ENCODE results near the gene TBX20. TPM values are rescaled to one million over a fixed set of nuclear protein-coding genes. Genes with fewer than 3 reads are reported as not detected.

The TBX20 gene
- total and polyA plus RNA-seq, 12 donors, result 3.5 to 186 (median 111) TPM

GRCh38 chr7:35268953-35269352, 15.1 kb upstream of the TBX20 start:
- H3K27ac ChIP-seq, result no peak overlapping the region
- DNase-seq (no peak), ATAC-seq (no peak)
- peaks cover 0 to 14% (median 0%) of the 10 kb centered on the region in 7 donors for H3K27me3 ChIP-seq
- no peak overlapping the region for H3K4me3 ChIP-seq
- intact Hi-C loops (cut with DNase I), result loop anchor here in 1 of 10 donors (10.0 kb wide), 1 partner anchor 256 kb away; no protein-coding TSS in a partner anchor
- peaks cover 0 to 6% (median 1%) of the 10 kb centered on the region in 9 donors for H3K4me1 ChIP-seq
- 54 to 67% methylated on average over 5 of the region's 5 CpGs for WGBS, 2 donors
- no peaks in the 10 kb centered on the region for H3K36me3 ChIP-seq
- no peak for TF ChIP-seq CTCF (IDR thresholded peaks at IDR 0.05)
- no peaks in the 10 kb centered on the region for H3K9me3 ChIP-seq

- ATAC-seq (no peak), DNase-seq (no peak)
- TF ChIP-seq CTCF (IDR thresholded peaks at IDR 0.05), result no peak
- Histone ChIP-seq H3K4me1 (peaks cover 0 to 16% (median 5%) of the 10 kb centered on the region in 9 donors), H3K9me3 (no peaks in the 10 kb centered on the region), H3K27me3 (peaks cover 0 to 29% (median 5%) of the 10 kb centered on the region in 7 donors), H3K36me3 (no peaks in the 10 kb centered on the region), H3K4me3 (no peak overlapping the region), H3K27ac (no peak overlapping the region)
- intact Hi-C loops (cut with DNase I), result loop anchor here in 1 of 10 donors (10.0 kb wide), 1 partner anchor 257 kb away; no protein-coding TSS in a partner anchor
Measured at GRCh38 chr7:35267411-35267810, 13.5 kb upstream of the TBX20 start.

GRCh38 chr7:35263396-35263795, 9.5 kb upstream of the TBX20 start:
- ATAC-seq (peak in 7 of 8 donors; percentile 31 to 77 (median 61)), DNase-seq (peak in 1 of 2 donors; percentile 59)
- no peaks in the 10 kb centered on the region for H3K9me3 ChIP-seq
- H3K36me3 ChIP-seq, result no peaks in the 10 kb centered on the region
- intact Hi-C loops (cut with DNase I), result loop anchor here in 1 of 10 donors (10.0 kb wide), 1 partner anchor 261 kb away; no protein-coding TSS in a partner anchor
- H3K27me3 ChIP-seq, result peaks cover 0 to 70% (median 34%) of the 10 kb centered on the region in 7 donors
- H3K27ac ChIP-seq, result peak overlapping the region in 3 of 10 donors; percentile 7 to 40 (median 13)
- H3K4me1 ChIP-seq, result peaks cover 0 to 35% (median 8%) of the 10 kb centered on the region in 9 donors
- 18 to 21% methylated on average over 2 of the region's 2 CpGs for WGBS, 2 donors
- no peak overlapping the region for H3K4me3 ChIP-seq
- TF ChIP-seq CTCF (IDR thresholded peaks at IDR 0.05), result no peak

DNA sequence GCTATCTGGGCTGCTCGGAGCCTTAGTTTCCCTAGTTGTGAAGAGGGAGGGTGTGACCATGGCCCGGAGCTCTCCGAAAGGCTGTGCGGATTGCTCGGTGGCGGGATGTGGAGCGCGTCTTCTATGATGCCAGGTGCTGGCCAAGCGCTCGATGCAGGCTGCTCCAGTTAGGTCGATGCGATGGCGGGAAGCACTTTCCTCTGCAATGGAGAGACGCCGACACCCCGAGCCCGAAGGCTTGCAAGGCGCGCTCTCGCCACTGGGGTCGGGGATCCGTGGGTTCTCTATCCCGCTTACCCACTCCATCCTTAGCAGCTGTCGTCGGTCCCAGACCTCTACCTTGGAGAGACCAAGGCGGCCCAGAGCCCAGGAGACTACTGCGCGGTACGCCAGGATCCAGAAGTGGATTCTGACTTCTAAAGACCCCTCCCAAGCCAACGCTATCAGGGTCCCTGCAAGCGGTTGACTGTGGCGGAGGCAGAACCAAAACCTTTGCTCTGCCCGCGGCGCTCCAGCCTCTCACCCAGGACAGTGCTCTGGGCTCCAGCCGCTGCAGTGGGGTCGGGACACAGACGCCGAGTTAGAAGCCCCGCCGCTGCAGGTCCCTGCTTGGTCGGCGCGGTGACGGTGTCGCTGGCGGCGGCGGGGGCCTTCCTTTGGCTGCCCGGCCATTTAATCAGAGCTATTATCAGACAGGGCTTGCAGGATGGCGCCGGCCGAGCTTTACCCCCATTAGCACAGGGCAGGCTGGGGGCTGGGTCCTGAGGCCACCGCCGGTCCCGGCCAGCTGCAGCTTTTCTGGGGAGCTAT, 7.8 kb upstream of the TBX20 start:
- intact Hi-C loops (cut with DNase I), result loop anchor here in 1 of 10 donors (10.0 kb wide), 1 partner anchor 263 kb away; no protein-coding TSS in a partner anchor
- peak overlapping the region in 9 of 10 donors; percentile 10 to 42 (median 33) for H3K4me3 ChIP-seq

More for the DNA sequence above, 7.8 kb upstream of the TBX20 start:
- ATAC-seq (peak in 7 of 8 donors; percentile 1 to 38 (median 15)), DNase-seq (peak in 1 of 2 donors; percentile 31)
- H3K9me3 ChIP-seq, result no peaks in the 10 kb centered on the region
- peaks cover 0 to 87% (median 50%) of the 10 kb centered on the region in 7 donors for H3K27me3 ChIP-seq
- H3K27ac ChIP-seq, result peak overlapping the region in 7 of 10 donors; percentile 33 to 96 (median 67)
- H3K36me3 ChIP-seq, result no peaks in the 10 kb centered on the region
- 24 to 28% methylated on average over 56 of the region's 56 CpGs for WGBS, 2 donors
- peak in 2 of 9 donors; percentile 3 to 9 for TF ChIP-seq CTCF (IDR thresholded peaks at IDR 0.05)
- peaks cover 0 to 44% (median 16%) of the 10 kb centered on the region in 9 donors for H3K4me1 ChIP-seq
